ENCODE measurements around the gene DCLK1.

Gene DCLK1

DNA sequence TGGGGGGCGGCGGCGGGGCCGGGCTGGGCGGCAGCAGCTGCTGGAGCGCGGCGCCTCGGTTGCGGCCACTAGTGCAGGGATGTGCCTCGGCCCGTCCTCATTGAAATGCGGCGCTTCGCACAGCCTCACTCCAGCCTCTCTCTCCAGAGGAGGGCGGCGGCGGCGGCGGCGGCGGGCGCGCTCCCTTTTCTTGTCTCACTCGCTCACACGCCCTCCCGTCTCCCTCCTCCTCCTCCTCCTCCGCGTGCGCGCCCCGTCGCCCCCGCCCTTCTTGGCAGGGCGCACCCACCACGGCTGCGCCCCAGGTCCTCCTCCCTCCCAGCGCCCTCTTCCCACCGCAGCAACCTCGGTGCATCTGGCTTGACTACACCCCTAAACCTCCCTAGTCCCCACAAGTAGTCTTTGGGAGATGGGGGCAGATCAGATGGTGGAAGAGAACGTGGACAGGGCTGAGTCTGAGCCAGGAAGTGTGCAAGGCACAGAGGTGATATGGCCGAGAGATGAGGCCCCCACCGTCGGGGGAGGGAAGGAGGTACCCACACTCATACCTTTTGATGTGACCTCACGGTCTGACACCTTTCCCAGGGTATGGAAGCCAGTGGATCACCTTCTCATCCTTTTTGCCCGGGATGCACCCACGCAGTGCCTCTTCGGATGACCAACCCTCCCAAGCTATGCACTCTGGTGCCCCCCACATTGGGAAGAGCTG, at the start of gene DCLK1:
TSS of gene DCLK1 (minus strand) at position 161 of the 709 bp plus-strand sequence.
- peak; percentile 6 for DNase-seq (ENCODE audit: low read depth)
- TF ChIP-seq, protein P1, sequence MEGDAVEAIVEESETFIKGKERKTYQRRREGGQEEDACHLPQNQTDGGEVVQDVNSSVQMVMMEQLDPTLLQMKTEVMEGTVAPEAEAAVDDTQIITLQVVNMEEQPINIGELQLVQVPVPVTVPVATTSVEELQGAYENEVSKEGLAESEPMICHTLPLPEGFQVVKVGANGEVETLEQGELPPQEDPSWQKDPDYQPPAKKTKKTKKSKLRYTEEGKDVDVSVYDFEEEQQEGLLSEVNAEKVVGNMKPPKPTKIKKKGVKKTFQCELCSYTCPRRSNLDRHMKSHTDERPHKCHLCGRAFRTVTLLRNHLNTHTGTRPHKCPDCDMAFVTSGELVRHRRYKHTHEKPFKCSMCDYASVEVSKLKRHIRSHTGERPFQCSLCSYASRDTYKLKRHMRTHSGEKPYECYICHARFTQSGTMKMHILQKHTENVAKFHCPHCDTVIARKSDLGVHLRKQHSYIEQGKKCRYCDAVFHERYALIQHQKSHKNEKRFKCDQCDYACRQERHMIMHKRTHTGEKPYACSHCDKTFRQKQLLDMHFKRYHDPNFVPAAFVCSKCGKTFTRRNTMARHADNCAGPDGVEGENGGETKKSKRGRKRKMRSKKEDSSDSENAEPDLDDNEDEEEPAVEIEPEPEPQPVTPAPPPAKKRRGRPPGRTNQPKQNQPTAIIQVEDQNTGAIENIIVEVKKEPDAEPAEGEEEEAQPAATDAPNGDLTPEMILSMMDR (conservative IDR thresholded peaks at IDR 0.05; ENCODE audit: low read length): no peak
- H3K4me3 ChIP-seq (ENCODE audit: low read length): peak within 1 kb of the TSS; percentile 27

DNA sequence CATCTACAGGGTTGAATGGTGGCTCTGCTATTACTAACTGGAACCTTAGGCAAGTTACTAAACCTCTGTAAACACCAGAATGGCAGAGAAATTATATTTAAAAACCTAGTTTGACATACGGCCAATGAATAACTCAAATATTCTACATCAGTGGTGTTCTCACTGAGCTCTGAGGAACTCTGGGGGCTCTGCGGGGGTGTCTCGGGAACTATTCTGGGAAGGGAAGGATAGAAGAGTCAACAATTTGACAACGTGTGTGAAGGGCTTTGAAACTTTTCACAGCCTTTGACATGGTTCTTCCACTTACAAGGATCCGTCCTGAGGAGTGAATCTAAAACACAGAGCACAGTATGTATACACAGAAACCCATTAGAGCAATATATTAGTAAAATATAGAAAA, 44.4 kb upstream of the DCLK1 start:
- DNase-seq (ENCODE audit: low read depth): no peak
- no peak overlapping the region for H3K4me3 ChIP-seq (ENCODE audit: low read length)
- TF ChIP-seq, protein P1 (conservative IDR thresholded peaks at IDR 0.05; ENCODE audit: low read length): no peak

DNA sequence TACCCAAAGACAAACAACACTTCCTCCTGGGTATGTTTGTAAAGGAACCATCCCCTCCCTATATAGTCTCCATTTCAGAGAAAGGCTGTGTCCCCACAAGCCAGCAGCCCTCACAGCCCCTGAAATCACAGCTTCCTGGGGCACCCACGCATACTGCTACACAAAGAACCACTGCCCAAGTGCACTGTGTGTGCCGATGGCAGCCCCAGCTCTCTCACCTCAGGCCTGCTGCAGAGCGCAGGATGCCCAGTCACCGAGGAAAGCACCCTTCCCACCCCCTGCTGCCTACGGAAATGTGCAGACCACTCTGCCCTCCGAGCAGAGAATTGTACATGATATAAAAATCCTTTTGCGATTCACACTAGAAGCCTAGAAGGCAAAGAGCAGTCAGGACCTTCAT, 43.7 kb upstream of the DCLK1 start:
- no peak for DNase-seq (ENCODE audit: low read depth)
- no peak overlapping the region for H3K4me3 ChIP-seq (ENCODE audit: low read length)
- TF ChIP-seq, protein P1 (conservative IDR thresholded peaks at IDR 0.05; ENCODE audit: low read length): no peak

DNA sequence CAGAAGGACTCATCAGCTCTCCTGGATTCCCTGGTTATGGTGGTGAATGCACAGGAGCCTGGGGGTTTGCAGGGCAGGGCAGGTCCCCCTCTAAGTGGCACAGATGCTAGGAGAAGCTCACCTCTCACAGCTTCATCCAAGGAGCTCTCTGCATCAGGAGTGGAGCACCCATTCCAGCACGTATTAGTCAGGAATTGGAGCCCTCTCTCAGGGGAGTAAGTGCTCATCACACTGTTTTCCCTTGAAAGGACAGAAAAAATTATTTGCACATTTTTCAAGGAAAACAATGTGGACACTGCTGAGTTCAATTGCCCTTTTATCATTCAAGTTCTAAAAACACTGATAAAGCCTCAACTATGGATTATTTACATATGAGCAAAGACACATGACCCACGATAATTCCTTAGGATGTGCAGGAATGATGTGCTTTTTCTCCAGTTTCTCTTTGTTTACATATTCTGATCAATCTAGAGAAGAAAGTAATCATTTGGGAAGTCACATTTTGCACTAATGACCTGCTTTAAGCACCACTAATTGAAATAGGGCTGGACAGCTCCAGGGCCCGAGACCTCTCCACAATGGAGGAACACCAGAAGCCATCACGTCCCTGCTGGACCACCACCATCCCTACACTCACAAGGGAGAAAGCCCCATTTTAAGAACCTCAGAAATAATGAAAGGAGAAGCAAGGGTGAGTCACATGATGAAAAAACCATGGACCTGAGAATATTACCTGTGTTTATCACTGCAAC, 42.6 kb upstream of the DCLK1 start:
- TF ChIP-seq, protein P1 (conservative IDR thresholded peaks at IDR 0.05; ENCODE audit: low read length): no peak
- DNase-seq (ENCODE audit: low read depth): no peak
- no peak overlapping the region for H3K4me3 ChIP-seq (ENCODE audit: low read length)

DNA sequence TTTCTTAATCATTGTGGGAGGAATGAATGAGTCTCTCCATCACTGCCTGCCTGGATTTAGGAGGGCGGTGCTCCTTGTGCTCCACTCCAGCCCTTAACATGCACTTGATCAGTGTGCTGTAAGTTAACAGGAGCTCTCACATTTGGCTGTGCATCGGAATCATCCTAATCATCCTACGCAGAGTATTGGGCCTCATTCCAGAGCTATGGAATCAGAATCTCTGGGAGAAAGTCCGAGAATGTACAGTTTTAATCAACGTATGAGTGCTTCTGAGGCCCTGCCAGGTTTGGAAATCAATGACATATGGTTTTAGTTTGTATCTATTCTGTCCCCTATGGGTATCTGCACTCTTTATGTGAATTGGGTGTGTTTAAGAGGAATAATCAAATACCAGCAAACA, 34.9 kb upstream of the DCLK1 start:
- no peak overlapping the region for H3K4me3 ChIP-seq (ENCODE audit: low read length)
- TF ChIP-seq, protein P1 (conservative IDR thresholded peaks at IDR 0.05; ENCODE audit: low read length): no peak
- DNase-seq (ENCODE audit: low read depth): no peak

DNA sequence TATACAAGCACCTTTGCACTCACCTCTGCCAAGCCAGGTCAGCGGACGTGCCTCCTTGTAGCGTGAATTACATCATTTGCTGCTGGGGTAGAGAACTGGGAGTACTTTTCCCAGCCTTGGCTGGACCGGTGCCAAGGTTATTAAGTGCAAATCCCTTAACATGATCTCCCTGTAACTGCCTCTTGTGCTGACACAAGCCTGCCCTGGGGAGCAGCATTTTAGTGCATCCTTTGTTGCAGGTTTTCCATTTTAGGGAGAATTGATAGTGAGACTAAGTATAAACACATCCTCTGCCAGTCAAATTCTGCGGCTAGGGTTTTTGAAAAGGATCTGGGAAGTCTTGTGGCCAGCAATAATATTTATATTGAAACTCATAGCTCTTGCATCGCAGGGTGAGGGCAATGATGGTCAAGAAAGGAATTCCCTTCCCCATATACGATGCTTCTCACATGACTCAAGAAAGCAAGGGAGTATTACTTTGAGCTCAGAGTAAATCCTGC, 32.7 kb upstream of the DCLK1 start:
- peak; percentile 4 for DNase-seq (ENCODE audit: low read depth)
- H3K4me3 ChIP-seq (ENCODE audit: low read length): no peak overlapping the region
- TF ChIP-seq, protein P1 (conservative IDR thresholded peaks at IDR 0.05; ENCODE audit: low read length): no peak

All from AG10803 (cell line).